GM12878 (cell line): ENCODE data around the gene OR51B4.

ENCODE experiments used
- BRCA1 ChIP-seq: IDR thresholded peaks from 2 replicates; pipeline ENCODE4 v1.6.1; 2011; ENCODE audit warnings: low read depth, low read length, improper control_type of control experiment
- CTCF ChIP-seq, 3 experiments: IDR thresholded peaks in 2 of 3; conservative IDR thresholded peaks in 1 of 3; 2 replicates each; pipeline ENCODE4 v1.5.1; 2011; ENCODE audit warnings: low read depth in 3 of 3, low read length in 3 of 3, mild to moderate bottlenecking in 3 of 3, control low read depth in 2 of 3, moderate library complexity in 2 of 3, inconsistent platforms in 1 of 3, mixed read lengths in 1 of 3; ENCODE audit not compliant: control insufficient read depth in 2 of 3, insufficient read depth in 1 of 3; ENCODE audit errors: extremely low read depth in 1 of 3
- E2F8 ChIP-seq: fragments of 450-650 bp; IDR thresholded peaks from 2 replicates; pipeline ENCODE4 v1.6.1; 2018; ENCODE audit warnings: mild to moderate bottlenecking, low read depth, moderate library complexity; ENCODE audit not compliant: partially characterized antibody
- FOXM1 ChIP-seq: IDR thresholded peaks from 2 replicates; pipeline ENCODE4 v1.6.1; 2012; ENCODE audit warnings: low read depth, mild to moderate bottlenecking, inconsistent platforms, low read length, moderate library complexity
- MXI1 ChIP-seq: fragments of 150-350 bp; IDR thresholded peaks from 2 replicates; pipeline ENCODE4 v1.6.1; 2011; ENCODE audit warnings: low read depth, mild to moderate bottlenecking, inconsistent platforms, low read length, improper control_type of control experiment

- TF ChIP-seq E2F8 = no peak
- TF ChIP-seq FOXM1 = no peak
- TF ChIP-seq BRCA1 = no peak
- no peak for TF ChIP-seq CTCF (IDR thresholded peaks at IDR 0.05 in 2 of 3, conservative IDR thresholded peaks at IDR 0.05 in 1 of 3; ENCODE audit: control insufficient read depth in 2 of 3, extremely low read depth in 1 of 3, insufficient read depth in 1 of 3, low read depth in 3 of 3, low read length in 3 of 3)
- TF ChIP-seq MXI1 = no peak
These were observed 1.5 kb downstream of the OR51B4 start for GRCh38 chr11:5300251-5300650.
